ENCODE measurements around the gene COX6A1. TPM values are rescaled to one million over a fixed set of nuclear protein-coding genes. Genes with fewer than 3 reads are reported as not detected.
"Not testable (repeated sequence)": the region's sequence is repeated elsewhere in the genome, so short reads cannot be mapped to it uniquely, and the experiment has no call there.

COX6A1 gene
- total RNA-seq, 1 experiment from 2014 or later: 464 TPM

- H3K27ac ChIP-seq (ENCODE audit: low read depth, low read length): no peak overlapping the region
- DNase-seq (ENCODE audit: low read depth, low spot score): no peak
- no peaks in the 10 kb centered on the region for H3K27me3 ChIP-seq (ENCODE audit: insufficient read depth, low read length)
- no peaks in the 10 kb centered on the region for H3K4me1 ChIP-seq (ENCODE audit: control insufficient read depth in 1 of 2, insufficient read depth in 2 of 2, low read length in 2 of 2)
- RAD21 ChIA-PET (ENCODE audit: low non-redundant PET in 1 of 2, low total read pairs in 2 of 2, uncharacterized antibody in 2 of 2, unreplicated experiment in 2 of 2): no interaction called here
- no TSS peak for BruUV-seq (replicated peaks)
- TF ChIP-seq POLR2AphosphoS5 (IDR thresholded peaks at IDR 0.05; ENCODE audit: low read depth, low read length): no peak
- no peak for TF ChIP-seq YY1 (IDR thresholded peaks at IDR 0.05; ENCODE audit: extremely low read depth, insufficient replicate concordance, low read depth, low read length)
- intact Hi-C loops (cut with micrococcal nuclease): no loop called here
- ATAC-seq: no peak
- H2AFZ ChIP-seq (ENCODE audit: low read depth, low read length, poor library complexity, severe bottlenecking): no peak overlapping the region
- no peaks in the 10 kb centered on the region; a peak in 2 of 4 replicates for H3K36me3 ChIP-seq (ENCODE audit: control insufficient read depth in 1 of 2, insufficient read depth in 2 of 2, low read length in 2 of 2)
- CTCF ChIA-PET: interaction anchor here (1.2 kb wide), 1 partner anchor 12 kb away, joined by 3 read pairs; no protein-coding TSS in a partner anchor
- H3K9me2 ChIP-seq (ENCODE audit: insufficient read depth): no peaks in the 10 kb centered on the region
- POLR2A ChIA-PET: no interaction called here
- H3K4me3 ChIP-seq (replicated peaks in 1 of 2; ENCODE audit: low read depth in 1 of 2, low read length in 2 of 2): no peak overlapping the region
- H4K20me1 ChIP-seq (ENCODE audit: insufficient read depth): no peaks in the 10 kb centered on the region
- H3K9me3 ChIP-seq (ENCODE audit: control insufficient read depth in 1 of 2, insufficient read depth in 1 of 2, low read depth in 1 of 2, low read length in 2 of 2): no peaks in the 10 kb centered on the region
- H3K79me2 ChIP-seq (ENCODE audit: insufficient read depth, low read length): 0 out of 2 replicates have a peak, but pooled peaks cover 2% of the 10 kb centered on the region
- H3K9ac ChIP-seq (ENCODE audit: low read length): no peak overlapping the region
- no peak overlapping the region for H3K4me2 ChIP-seq (ENCODE audit: low read length)
These were observed 48.3 kb downstream of the COX6A1 start for GRCh38 chr12:120485961-120486881.

- H3K36me3 ChIP-seq (ENCODE audit: control insufficient read depth in 1 of 2, insufficient read depth in 2 of 2, low read length in 2 of 2); H3K4me2 ChIP-seq (ENCODE audit: low read length); H3K4me3 ChIP-seq (replicated peaks in 1 of 2; ENCODE audit: low read depth in 1 of 2, low read length in 2 of 2); POLR2A ChIA-PET; H3K27me3 ChIP-seq (ENCODE audit: insufficient read depth, low read length); BruUV-seq (replicated peaks); H3K9ac ChIP-seq (ENCODE audit: low read length); H4K20me1 ChIP-seq (ENCODE audit: insufficient read depth); H2AFZ ChIP-seq (ENCODE audit: low read depth, low read length, poor library complexity, severe bottlenecking); H3K79me2 ChIP-seq (ENCODE audit: insufficient read depth, low read length); ATAC-seq; intact Hi-C loops (cut with micrococcal nuclease); DNase-seq (ENCODE audit: low read depth, low spot score); H3K27ac ChIP-seq (ENCODE audit: low read depth, low read length); H3K9me3 ChIP-seq (ENCODE audit: control insufficient read depth in 1 of 2, insufficient read depth in 1 of 2, low read depth in 1 of 2, low read length in 2 of 2); H3K4me1 ChIP-seq (ENCODE audit: control insufficient read depth in 1 of 2, insufficient read depth in 2 of 2, low read length in 2 of 2); H3K9me2 ChIP-seq (ENCODE audit: insufficient read depth); RAD21 ChIA-PET (ENCODE audit: low non-redundant PET in 1 of 2, low total read pairs in 2 of 2, uncharacterized antibody in 2 of 2, unreplicated experiment in 2 of 2): not testable (repeated sequence)
- CTCF ChIA-PET: interaction anchor here (0.5 to 1.0 kb wide), 2 partner anchors 13 to 573 kb away, joined by 3 to 4 read pairs; no protein-coding TSS in a partner anchor
These were observed 49.6 kb downstream of the COX6A1 start for GRCh38 chr12:120487552-120487951.

Data from HCT116 (cell line).